ES-I3 (cell line): Measurements from ENCODE around the gene OPRL1.
A peak's percentile ranks its signal among the peaks of the same experiment; 100 is the strongest.

Experiments used
- H3K36me3 ChIP-seq: 2 replicates; pipeline ENCODE4 v1.6.1; 2013; ENCODE audit warnings: mild to moderate bottlenecking, low read length, control low read depth, moderate library complexity; ENCODE audit not compliant: insufficient read depth
- H3K4me1 ChIP-seq: 2 replicates; pipeline ENCODE4 v1.6.1; 2013; ENCODE audit warnings: mild to moderate bottlenecking, control low read depth, low read length; ENCODE audit not compliant: insufficient read depth
- H3K9ac ChIP-seq: 2 replicates; pipeline ENCODE4 v1.6.1; 2013; ENCODE audit warnings: low read depth, mild to moderate bottlenecking, low read length, moderate library complexity
- H3K9me3 ChIP-seq: 2 replicates; pipeline ENCODE4 v1.6.1; 2013; ENCODE audit warnings: mild to moderate bottlenecking, low read length, moderate library complexity; ENCODE audit not compliant: control insufficient read depth, insufficient read depth

OPRL1 gene

GRCh38 chr20:64056889-64057627 lies 22.8 kb upstream of the OPRL1 start:
- Histone ChIP-seq H3K36me3 (no peaks in the 10 kb centered on the region), H3K9me3 (no peaks in the 10 kb centered on the region), H3K4me1 (peaks cover 16% of the 10 kb centered on the region; the same call in 1 of the 2 replicates), H3K9ac (peak overlapping the region; percentile 1; the same call in 1 of the 2 replicates)

- Histone ChIP-seq H3K9ac (peak overlapping the region; percentile 1; the same call in 1 of the 2 replicates), H3K36me3 (no peaks in the 10 kb centered on the region), H3K9me3 (no peaks in the 10 kb centered on the region), H3K4me1 (peaks cover 20% of the 10 kb centered on the region; the same call in 1 of the 2 replicates)
Observed at GRCh38 chr20:64057628-64058498, 22.0 kb upstream of the OPRL1 start.

GRCh38 chr20:64058536-64058935 lies 21.3 kb upstream of the OPRL1 start:
- Histone ChIP-seq H3K9me3 (no peaks in the 10 kb centered on the region), H3K4me1 (peaks cover 19% of the 10 kb centered on the region; the same call in 1 of the 2 replicates), H3K9ac (no peak overlapping the region), H3K36me3 (no peaks in the 10 kb centered on the region)

GRCh38 chr20:64062276-64062595 lies 17.6 kb upstream of the OPRL1 start:
- H3K9me3 ChIP-seq: no peaks in the 10 kb centered on the region
- peaks cover 29% of the 10 kb centered on the region for H3K4me1 ChIP-seq
- H3K9ac ChIP-seq: peak overlapping the region; percentile 80; the same call in 1 of the 2 replicates
- no peaks in the 10 kb centered on the region for H3K36me3 ChIP-seq

GRCh38 chr20:64062596-64063388 lies 17.1 kb upstream of the OPRL1 start, which contains the start of gene TCEA2:
Gene TCEA2, plus strand, starts transcription at chr20:64063198. Its CDS starts 115 bp downstream, at chr20:64063313.
- no peaks in the 10 kb centered on the region for H3K36me3 ChIP-seq
- peak within 1 kb of the TSS; percentile 80 for H3K9ac ChIP-seq
- no peaks in the 10 kb centered on the region for H3K9me3 ChIP-seq
- peaks cover 26% of the 10 kb centered on the region for H3K4me1 ChIP-seq

GRCh38 chr20:64063389-64064144 lies 16.3 kb upstream of the OPRL1 start:
- Histone ChIP-seq H3K4me1 (peaks cover 26% of the 10 kb centered on the region), H3K36me3 (no peaks in the 10 kb centered on the region), H3K9me3 (no peaks in the 10 kb centered on the region), H3K9ac (peak overlapping the region; percentile 80; the same call in 1 of the 2 replicates)

- H3K4me1 ChIP-seq: peaks cover 26% of the 10 kb centered on the region
- no peaks in the 10 kb centered on the region for H3K9me3 ChIP-seq
- no peaks in the 10 kb centered on the region for H3K36me3 ChIP-seq
- peak overlapping the region; percentile 80; the same call in 1 of the 2 replicates for H3K9ac ChIP-seq
Observed at GRCh38 chr20:64064145-64064698, 15.7 kb upstream of the OPRL1 start.

- no peaks in the 10 kb centered on the region for H3K9me3 ChIP-seq
- H3K4me1 ChIP-seq: peaks cover 26% of the 10 kb centered on the region
- no peak overlapping the region for H3K9ac ChIP-seq
- no peaks in the 10 kb centered on the region for H3K36me3 ChIP-seq
Observed at GRCh38 chr20:64065062-64065973, 14.6 kb upstream of the OPRL1 start.

GRCh38 chr20:64065974-64066343 lies 13.9 kb upstream of the OPRL1 start:
- Histone ChIP-seq H3K36me3 (no peaks in the 10 kb centered on the region), H3K9me3 (no peaks in the 10 kb centered on the region), H3K4me1 (peaks cover 26% of the 10 kb centered on the region), H3K9ac (no peak overlapping the region)

GRCh38 chr20:64067005-64067632 lies 12.8 kb upstream of the OPRL1 start:
- H3K9ac ChIP-seq: no peak overlapping the region

GRCh38 chr20:64067733-64068307 lies 12.1 kb upstream of the OPRL1 start:
- Histone ChIP-seq H3K9me3 (no peaks in the 10 kb centered on the region), H3K9ac (no peak overlapping the region), H3K36me3 (no peaks in the 10 kb centered on the region), H3K4me1 (peaks cover 21% of the 10 kb centered on the region)

More at GRCh38 chr20:64067005-64067632, 12.8 kb upstream of the OPRL1 start:
- no peaks in the 10 kb centered on the region for H3K9me3 ChIP-seq
- no peaks in the 10 kb centered on the region for H3K36me3 ChIP-seq
- peaks cover 24% of the 10 kb centered on the region for H3K4me1 ChIP-seq
